A673 (cell line): ENCODE results near the gene INCA1. TPM values are rescaled to one million over a fixed set of nuclear protein-coding genes. Genes with fewer than 3 reads are reported as not detected.

Experiments used
- BruUV-seq: library from RNA; stranded (reverse); fragments of 400-500 nt; replicated peaks from 2 replicates; lab custom pipeline; 2021; lab: Mats Ljungman, UMichigan
- CTCF ChIA-PET: fragments of 300-600 bp; sonication (Branson Sonifier 250); formaldehyde crosslinking; loops from one replicate; lab custom pipeline; 2022; ENCODE audit warnings: antibody characterized with exemption; lab: Charles Lee
- POLR2A ChIA-PET: fragments of 300-600 bp; sonication (Branson Sonifier 250); formaldehyde crosslinking; loops from one replicate; lab custom pipeline; 2022; ENCODE audit warnings: antibody characterized with exemption; ENCODE audit not compliant: low non-redundant PET; lab: Charles Lee
- DNase-seq: peaks from one replicate; pipeline ENCODE4 v3.0.0-alpha.2; 2015; ENCODE audit warnings: low spot score
- H3K27ac ChIP-seq: fragments of 200-600 bp; sonication (generic); 2 replicates; pipeline ENCODE4 v1.5.1; 2016; ENCODE audit warnings: mixed run types, low read depth, mild to moderate bottlenecking, mixed read lengths, antibody characterized with exemption, low read length; ENCODE audit not compliant: poor library complexity, severe bottlenecking
- H3K27me3 ChIP-seq: fragments of 200-600 bp; sonication (generic); replicated peaks from 2 replicates; pipeline ENCODE4 v1.6.1; 2017; ENCODE audit warnings: mixed run types, low read depth, mild to moderate bottlenecking, mixed read lengths, antibody characterized with exemption, low read length; ENCODE audit not compliant: insufficient read depth, poor library complexity
- H3K36me3 ChIP-seq: fragments of 200-600 bp; sonication (generic); 2 replicates; pipeline ENCODE4 v1.6.1; 2016; ENCODE audit warnings: mixed run types, mild to moderate bottlenecking, mixed read lengths, antibody characterized with exemption, low read length; ENCODE audit not compliant: insufficient read depth, poor library complexity, severe bottlenecking
- H3K4me1 ChIP-seq: fragments of 200-600 bp; sonication (generic); 2 replicates; pipeline ENCODE4 v1.6.1; 2017; ENCODE audit warnings: mixed run types, mild to moderate bottlenecking, mixed read lengths, antibody characterized with exemption, low read length; ENCODE audit not compliant: insufficient read depth, poor library complexity, severe bottlenecking
- H3K4me3 ChIP-seq: fragments of 200-600 bp; sonication (generic); 2 replicates; pipeline ENCODE4 v1.5.1; 2016; ENCODE audit warnings: low read depth, mixed run types, mild to moderate bottlenecking, mixed read lengths, low read length; ENCODE audit not compliant: poor library complexity, severe bottlenecking
- H3K9me3 ChIP-seq: fragments of 200-600 bp; sonication (generic); 2 replicates; pipeline ENCODE4 v1.6.1; 2016; ENCODE audit warnings: mixed run types, low read depth, mild to moderate bottlenecking, mixed read lengths, antibody characterized with exemption, low read length; ENCODE audit not compliant: poor library complexity, severe bottlenecking
- CTCF ChIP-seq: fragments of 300-800, 200-600 bp; sonication (generic); conservative IDR thresholded peaks from 2 replicates; pipeline ENCODE4 v1.5.1; 2017; ENCODE audit warnings: low read depth, mild to moderate bottlenecking, antibody characterized with exemption, low read length, moderate library complexity, mixed read lengths
- EZH2 ChIP-seq: fragments of 200-600 bp; sonication (generic); IDR thresholded peaks from 2 replicates; pipeline ENCODE4 v1.6.1; 2017; ENCODE audit warnings: borderline replicate concordance, low read depth, mild to moderate bottlenecking, mixed read lengths, antibody characterized with exemption, low read length; ENCODE audit not compliant: poor library complexity, severe bottlenecking
- intact Hi-C: fragments of 100-400 bp; cut with micrococcal nuclease; formaldehyde crosslinking; loops from one replicate; pipeline ENCODE4 v1.10.0; 2022; ENCODE audit not compliant: unreplicated experiment
- total RNA-seq: library from RNA; stranded (reverse); gene quantifications from 2 replicates; pipeline ENCODE4 v1.2.3, GENCODE V29; 2021

The INCA1 gene
- total RNA-seq, 1 experiment from 2014 or later = 0.62 TPM

DNA sequence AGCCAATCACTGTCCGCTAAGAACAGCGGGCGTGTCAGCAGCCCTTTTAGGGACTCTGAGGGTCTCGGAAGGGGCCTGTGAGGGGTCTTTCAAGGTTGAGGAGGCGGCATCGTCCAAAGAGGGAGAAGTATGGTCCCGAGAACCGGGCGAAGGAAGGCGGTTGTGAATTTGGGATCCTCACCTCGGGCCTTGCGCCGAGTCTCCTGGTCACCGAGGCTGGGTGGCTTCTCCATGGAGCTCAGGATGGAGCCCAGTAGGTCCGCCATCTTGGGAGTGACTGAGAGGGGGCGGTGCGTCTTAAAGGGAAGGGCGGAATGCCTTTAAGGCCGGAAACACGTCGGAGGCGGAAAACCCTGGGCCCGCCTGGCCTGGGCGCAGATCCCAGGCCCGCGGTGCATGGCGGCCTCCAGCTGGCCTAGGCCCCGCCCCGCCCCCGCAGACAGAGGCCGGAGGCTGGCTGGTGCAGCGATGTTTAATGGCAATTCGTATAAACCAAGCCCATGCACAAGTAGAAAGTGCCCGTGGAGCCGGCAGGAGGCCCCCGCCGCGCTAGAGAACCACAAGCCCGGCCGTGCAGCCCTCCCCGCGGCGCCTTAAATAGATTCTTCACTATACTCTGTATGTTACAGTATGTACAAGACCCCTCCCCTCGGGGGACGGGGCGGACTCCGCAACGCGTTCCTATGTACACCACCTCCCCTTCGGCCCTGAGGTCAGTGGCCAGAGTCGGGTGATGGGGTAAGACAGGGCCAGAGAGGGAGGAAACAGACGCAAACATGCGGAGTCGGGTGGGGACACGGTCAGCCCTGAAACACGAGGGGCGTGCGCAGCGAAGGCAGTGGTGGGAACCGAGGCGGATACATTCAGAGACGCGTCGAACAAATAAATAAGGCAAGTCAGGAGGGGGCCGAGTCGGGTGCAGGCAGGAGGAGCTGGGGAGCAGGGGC lies 29.5 kb downstream of the INCA1 start, which contains the start of gene SPAG7:
SPAG7 (minus strand) TSS at position 279 of the 947 bp plus-strand sequence; CDS start at position 266, 13 bp downstream.
- TSS peak; percentile 52 for BruUV-seq
- POLR2A ChIA-PET = interaction anchor here (0.6 to 1.0 kb wide), 4 partner anchors 16 to 844 kb away, joined by 3 to 4 read pairs (median 3); no protein-coding TSS in a partner anchor

DNA sequence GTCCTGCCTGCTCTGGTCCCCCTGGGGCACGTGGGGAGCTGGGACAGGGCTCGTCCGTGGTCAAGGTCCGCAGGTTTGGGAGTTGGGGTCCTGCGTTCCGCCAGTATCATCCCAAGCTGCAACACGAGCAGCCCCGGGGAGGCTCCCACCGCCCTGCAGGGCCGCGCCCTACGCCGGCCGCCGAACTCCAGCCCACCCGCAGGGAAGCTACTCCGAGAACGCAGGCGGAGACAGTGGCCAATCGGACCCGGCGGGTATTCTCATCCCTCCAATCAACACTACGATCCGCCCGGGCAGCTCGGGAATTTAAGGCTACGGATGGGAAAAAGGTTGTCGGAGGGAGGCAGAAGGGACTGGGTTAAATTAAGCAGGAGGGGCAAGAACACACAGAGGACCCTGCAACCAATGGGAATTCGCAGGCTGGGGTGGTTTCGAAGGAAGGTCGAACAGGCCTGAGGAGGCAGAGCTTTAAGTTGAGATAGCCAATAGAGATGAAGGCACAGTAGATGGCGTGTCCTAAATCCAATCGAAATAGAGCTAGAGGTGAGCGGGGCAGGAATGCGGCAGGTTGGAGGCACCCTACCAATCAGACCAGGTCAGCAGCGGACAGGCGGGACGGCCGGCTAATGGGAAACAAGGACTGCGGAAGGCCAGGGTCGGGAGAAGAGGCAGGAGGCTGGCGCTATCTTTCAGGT lies 30.3 kb downstream of the INCA1 start:
- TSS peak; percentile 57 for BruUV-seq
- CTCF ChIA-PET = interaction anchor here (0.6 to 2.3 kb wide), 4 partner anchors 20 to 65 kb away, joined by 3 to 9 read pairs (median 6); partner anchors contain the start of genes CAMTA2, RNF167 and SLC25A11
- Histone ChIP-seq H3K4me3 (peak overlapping the region; percentile 59), H3K27ac (peak overlapping the region; percentile 94), H3K4me1 (peaks cover 17% of the 10 kb centered on the region), H3K9me3 (no peaks in the 10 kb centered on the region), H3K36me3 (peaks cover 12% of the 10 kb centered on the region), H3K27me3 (no peaks in the 10 kb centered on the region)
- TF ChIP-seq CTCF (no peak), EZH2 (no peak)
- POLR2A ChIA-PET = interaction anchor here (0.6 to 1.0 kb wide), 3 partner anchors 16 to 843 kb away, joined by 3 to 4 read pairs (median 3); no protein-coding TSS in a partner anchor
- intact Hi-C loops = loop anchor here (2.0 kb wide), 1 partner anchor 18 kb away; the partner anchor contains the start of gene PFN1
- DNase-seq = peak; percentile 100

More for the DNA sequence above, 29.5 kb downstream of the INCA1 start, which contains the start of gene SPAG7:
- no peaks in the 10 kb centered on the region for H3K27me3 ChIP-seq
- peaks cover 17% of the 10 kb centered on the region for H3K4me1 ChIP-seq
- H3K4me3 ChIP-seq = peak within 1 kb of the TSS; percentile 59
- H3K36me3 ChIP-seq = peaks cover 12% of the 10 kb centered on the region
- H3K9me3 ChIP-seq = no peaks in the 10 kb centered on the region
- CTCF ChIA-PET = interaction anchor here (0.6 to 2.3 kb wide), 5 partner anchors 20 to 134 kb away, joined by 3 to 9 read pairs (median 4); partner anchors contain the start of genes CAMTA2, RNF167 and SLC25A11
- peak; percentile 97 for DNase-seq
- TF ChIP-seq CTCF (0 out of 2 replicates have a peak, but pooled peaks have one; percentile 15), EZH2 (no peak)
- intact Hi-C loops = loop anchor here (2.0 kb wide), 1 partner anchor 19 kb away; the partner anchor contains the start of gene PFN1
- H3K27ac ChIP-seq = peak within 1 kb of the TSS; percentile 94
